Left lung (tissue), 10 donors: ENCODE data around the gene ETV1. TPM values are rescaled to one million over a fixed set of nuclear protein-coding genes. Genes with fewer than 3 reads are reported as not detected.

Experiments
- ATAC-seq: fragments of 200-7000 bp; cut with Tn5 transposase; one replicate; pipeline ENCODE4 v1.9.1; 2020; ENCODE audit warnings: moderate library complexity
- DNase-seq, 4 donors: peaks; one replicate each; pipeline ENCODE4 v3.0.0-alpha.2; 2013 to 2020
- H3K27ac ChIP-seq, 2 donors: fragments of 200-600 bp; sonication (generic) in 1 of 2; one replicate each; pipeline versions ENCODE4 v1.5.0 to v1.8.0; 2020 to 2021
- H3K27me3 ChIP-seq, 2 donors: fragments of 200-600 bp; sonication (generic) in 1 of 2; one replicate each; pipeline versions ENCODE4 v1.5.0 to v1.8.0; 2020 to 2021
- H3K36me3 ChIP-seq, 2 donors: fragments of 200-600 bp; sonication (generic) in 1 of 2; one replicate each; pipeline versions ENCODE4 v1.5.0 to v1.8.0; 2020 to 2021
- H3K4me1 ChIP-seq, 2 donors: fragments of 200-600 bp; one replicate each; pipeline ENCODE4 v1.8.0; 2021
- H3K4me3 ChIP-seq, 2 donors: fragments of 200-600 bp; sonication (generic) in 1 of 2; one replicate each; pipeline versions ENCODE4 v1.5.0 to v1.8.0; 2020 to 2021; ENCODE audit warnings: mild to moderate bottlenecking in 1 of 2
- H3K9me3 ChIP-seq, 2 donors: fragments of 200-600 bp; sonication (generic) in 1 of 2; one replicate each; pipeline versions ENCODE4 v1.5.0 to v1.8.0; 2020 to 2021
- CTCF ChIP-seq, 2 donors: fragments of 200-600 bp; sonication (generic) in 1 of 2; IDR thresholded peaks; one replicate each; pipeline versions ENCODE4 v1.5.0 to v1.8.0; 2021; ENCODE audit warnings: antibody characterized with exemption in 2 of 2
- intact Hi-C, 2 donors: fragments of 100-400 bp; cut with DNase I; formaldehyde crosslinking; loops; one replicate each; pipeline versions ENCODE4 v1.11.2 to v1.14.2; 2022
- polyA plus RNA-seq, 6 donors: library from polyadenylated mRNA; unstranded; fragments of 120-200 nt; gene quantifications; one replicate each; pipeline ENCODE4 v1.2.1, GENCODE V29; 2013; ENCODE audit not compliant: insufficient read length in 6 of 6
- total RNA-seq, 2 donors: library from RNA; stranded (reverse); fragmentation: NEBNext Ultra II Directional; extraction: Animal tissue kit (Norgen Biotek cat#: 25700); gene quantifications; one replicate each; pipeline ENCODE4 v1.2.1, GENCODE V29; 2021
- donor health status: DM: no; HTN: yes; CAD: no.
- donor health status: DM: no; HTN: no; CAD: no.

ETV1 gene
- total and polyA plus RNA-seq, 8 donors = 55.3 to 134 (median 72.5) TPM

GRCh38 chr7:13845601-13846000, 143.9 kb downstream of the ETV1 start:
- intact Hi-C loops = no loop called here
- no peak for TF ChIP-seq CTCF (IDR thresholded peaks at IDR 0.05)
- Histone ChIP-seq H3K9me3 (no peaks in the 10 kb centered on the region), H3K27me3 (no peaks in the 10 kb centered on the region), H3K36me3 (no peaks in the 10 kb centered on the region), H3K27ac (no peak overlapping the region), H3K4me1 (peaks cover 0 to 9% of the 10 kb centered on the region in 2 donors), H3K4me3 (no peak overlapping the region)
- ATAC-seq = no peak
- no peak for DNase-seq

- Histone ChIP-seq H3K27ac (no peak overlapping the region), H3K9me3 (no peaks in the 10 kb centered on the region), H3K4me1 (peaks cover 0 to 3% of the 10 kb centered on the region in 2 donors), H3K4me3 (no peak overlapping the region), H3K27me3 (no peaks in the 10 kb centered on the region), H3K36me3 (no peaks in the 10 kb centered on the region)
- intact Hi-C loops = no loop called here
- no peak for DNase-seq
- no peak for TF ChIP-seq CTCF (IDR thresholded peaks at IDR 0.05)
- no peak for ATAC-seq
Measured at GRCh38 chr7:13844954-13845353, 144.5 kb downstream of the ETV1 start.

- intact Hi-C loops = no loop called here
- no peak for DNase-seq
- no peaks in the 10 kb centered on the region for H3K9me3 ChIP-seq
- H3K4me3 ChIP-seq = no peak overlapping the region
- no peak overlapping the region for H3K27ac ChIP-seq
- H3K4me1 ChIP-seq = no peaks in the 10 kb centered on the region
- TF ChIP-seq CTCF (IDR thresholded peaks at IDR 0.05) = no peak
- no peaks in the 10 kb centered on the region for H3K27me3 ChIP-seq
- H3K36me3 ChIP-seq = no peaks in the 10 kb centered on the region
- no peak for ATAC-seq
Measured at GRCh38 chr7:13841284-13841683, 148.2 kb downstream of the ETV1 start.
